Ovary (tissue), 9 donors: ENCODE measurements around the gene EGFLAM. TPM values are rescaled to one million over a fixed set of nuclear protein-coding genes. Genes with fewer than 3 reads are reported as not detected.
A peak's percentile ranks its signal among the peaks of the same experiment; 100 is the strongest.

Experiments
- DNase-seq, 5 donors: peaks; one replicate each; pipeline ENCODE4 v3.0.0-alpha.2; 2019 to 2020
- H3K27ac ChIP-seq, 2 donors: fragments of 200-600 bp; one replicate each; pipeline versions ENCODE4 v1.5.1 to v1.8.0; 2019 to 2022
- H3K27me3 ChIP-seq: fragments of 200-600 bp; one replicate; pipeline ENCODE4 v1.8.0; 2022
- H3K36me3 ChIP-seq: fragments of 200-600 bp; sonication (generic); one replicate; pipeline ENCODE4 v1.5.1; 2019
- H3K4me1 ChIP-seq: one replicate; pipeline ENCODE4 v1.8.1; 2013; ENCODE audit warnings: mild to moderate bottlenecking, moderate library complexity; ENCODE audit not compliant: insufficient read depth
- H3K4me3 ChIP-seq: fragments of 200-600 bp; sonication (generic); one replicate; pipeline ENCODE4 v1.5.1; 2017
- H3K9me3 ChIP-seq, 2 donors: fragments of 200-600 bp in 1 of 2; sonication (generic) in 1 of 2; one replicate each; pipeline versions ENCODE4 v1.5.1 to v1.8.1; 2013 to 2019; ENCODE audit warnings: mild to moderate bottlenecking in 1 of 2, moderate library complexity in 1 of 2
- CTCF ChIP-seq, 3 donors: fragments of 450-650 bp in 2 of 3; fragments of 200-600 bp in 1 of 3; IDR thresholded peaks; one replicate each; pipeline versions ENCODE4 v1.5.1 to v1.8.0; 2016 to 2022; ENCODE audit warnings: antibody characterized with exemption in 3 of 3, mild to moderate bottlenecking in 1 of 3
- EP300 ChIP-seq: sonication (generic); formaldehyde crosslinking; IDR thresholded peaks from one replicate; pipeline ENCODE4 v1.6.1; 2017; ENCODE audit warnings: antibody characterized with exemption
- POLR2A ChIP-seq: fragments of 450-650 bp; IDR thresholded peaks from one replicate; pipeline ENCODE4 v1.6.1; 2017; ENCODE audit warnings: antibody characterized with exemption, mild to moderate bottlenecking, moderate library complexity
- WGBS, 3 donors: extraction: QIAGEN DNeasy Blood & Tissue Kit in 1 of 3; methylation state at CpG; one replicate each; pipeline versions ENCODE4 v1.1.5 to v1.1.7; 2013 to 2017; 5-methylcytosine and 5-hydroxymethylcytosine counted together
- intact Hi-C, 4 donors: fragments of 100-400 bp; cut with DNase I; formaldehyde crosslinking; loops; one replicate each; pipeline versions ENCODE4 v1.11.0 to v1.15.1; 2022 to 2023
- polyA plus RNA-seq, 2 donors: library from polyadenylated mRNA; stranded (reverse); fragments of 200-250 nt in 1 of 2; fragments of 350-450 nt in 1 of 2; fragmentation: Illumina TruSeq in 1 of 2; extraction: RNeasy Lipid Tissue Mini Kit (QIAGEN cat#74804) in 1 of 2; gene quantifications; one replicate each; pipeline ENCODE4 v1.2.3, GENCODE V29; 2013 to 2014
- total RNA-seq, 7 donors: library from RNA; depleted of rRNA in 2 of 7; stranded (reverse); fragments of >200 nt in 2 of 7; fragmentation: NEBNext Ultra II Directional in 3 of 7; extraction: Animal tissue kit (Norgen Biotek cat#: 25700) in 3 of 7; gene quantifications; one replicate each; pipeline versions ENCODE4 v1.1.0 to v1.2.4, GENCODE V29; 2016 to 2023
- donor health status: DM: no; HTN: no; CAD: no; lungs with moderate emphysema.
- donor health status: DM: no; HTN: no; CAD: no.
- donor health status: Bipolar disorder and iron deficiency.
- donor health status: DM: yes; HTN: yes; CAD: no.
- donor health status: DM: no; HTN: no; CAD: no.
- donor health status: DM: yes; HTN: yes; CAD: no.

Gene EGFLAM
- total and polyA plus RNA-seq, 9 donors, result 6.1 to 37.8 (median 17.1) TPM

GRCh38 chr5:38458174-38458573 is 199.8 kb downstream of the EGFLAM start:
- no peak for DNase-seq
- WGBS, 3 donors, result 95 to 97% (median 96%) methylated on average over 8 of the region's 8 CpGs

GRCh38 chr5:38462976-38463633 is 204.7 kb downstream of the EGFLAM start:
- Histone ChIP-seq H3K4me1 (peaks cover 32% of the 10 kb centered on the region), H3K36me3 (no peaks in the 10 kb centered on the region), H3K9me3 (no peaks in the 10 kb centered on the region), H3K4me3 (no peak overlapping the region), H3K27me3 (no peaks in the 10 kb centered on the region), H3K27ac (peak overlapping the region; percentile 55 to 94)
- 39 to 46% (median 43%) methylated on average over 7 of the region's 7 CpGs for WGBS, 3 donors
- no peak for DNase-seq
- intact Hi-C loops, result loop anchor here in 1 of 4 donors (10.0 kb wide), 1 partner anchor 92 kb away; the partner anchor contains the start of gene LIFR
- TF ChIP-seq POLR2A (no peak), EP300 (no peak), CTCF (IDR thresholded peaks at IDR 0.05) (no peak)

More at GRCh38 chr5:38458174-38458573, 199.8 kb downstream of the EGFLAM start:
- TF ChIP-seq EP300 (no peak), CTCF (IDR thresholded peaks at IDR 0.05) (no peak), POLR2A (no peak)
- no peaks in the 10 kb centered on the region for H3K9me3 ChIP-seq
- H3K27ac ChIP-seq, result no peak overlapping the region
- intact Hi-C loops, result no loop called here
- H3K27me3 ChIP-seq, result no peaks in the 10 kb centered on the region
- no peaks in the 10 kb centered on the region for H3K4me1 ChIP-seq
- H3K36me3 ChIP-seq, result no peaks in the 10 kb centered on the region
- H3K4me3 ChIP-seq, result no peak overlapping the region

DNA sequence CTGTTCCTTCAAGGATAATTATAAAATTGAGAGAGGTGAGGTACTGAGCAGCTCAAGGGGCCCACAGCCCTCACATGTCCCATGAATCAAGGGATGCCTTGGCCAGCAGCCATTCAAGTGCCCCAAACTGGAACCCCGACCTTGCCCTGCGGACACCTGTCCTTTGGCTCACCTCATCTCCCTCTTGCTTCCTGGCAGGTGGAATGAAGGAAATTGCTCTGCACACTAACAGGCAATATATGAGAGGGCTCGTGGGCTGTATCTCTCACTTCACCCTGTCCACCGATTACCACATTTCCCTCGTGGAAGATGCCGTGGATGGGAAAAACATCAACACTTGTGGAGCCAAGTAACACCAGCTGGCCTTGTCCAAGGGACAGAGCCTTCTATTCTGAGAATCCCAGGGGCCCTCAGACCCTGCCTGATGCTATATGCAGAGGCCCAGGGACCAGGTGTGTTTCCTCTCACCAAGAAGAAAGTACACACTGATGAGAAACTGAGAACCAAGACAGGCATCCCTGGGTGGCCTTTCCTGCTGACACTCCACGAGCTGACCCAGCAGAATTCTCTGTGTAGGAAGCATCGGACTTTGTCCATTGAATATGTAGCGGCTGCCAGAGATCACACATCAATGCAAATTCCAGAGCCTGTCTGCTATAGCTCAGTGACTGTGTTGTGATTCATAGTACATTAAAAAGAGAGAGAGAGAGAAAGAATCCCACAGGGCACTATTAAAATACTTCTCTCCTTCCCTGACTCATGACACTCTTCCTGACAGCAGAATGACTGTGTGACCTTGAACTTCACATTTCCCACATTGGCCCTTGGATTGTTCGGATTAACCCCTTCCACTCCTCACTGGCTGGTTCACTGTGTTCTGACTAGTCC is 205.5 kb downstream of the EGFLAM start:
- intact Hi-C loops, result loop anchor here in 1 of 4 donors (10.0 kb wide), 1 partner anchor 91 kb away; the partner anchor contains the start of gene LIFR
- no peaks in the 10 kb centered on the region for H3K27me3 ChIP-seq
- peaks cover 39% of the 10 kb centered on the region for H3K4me1 ChIP-seq
- peak; percentile 43 to 61 (median 56) for DNase-seq
- H3K9me3 ChIP-seq, result no peaks in the 10 kb centered on the region
- H3K36me3 ChIP-seq, result no peaks in the 10 kb centered on the region
- 13 to 18% (median 16%) methylated on average over 10 of the region's 10 CpGs for WGBS, 3 donors
- H3K4me3 ChIP-seq, result no peak overlapping the region
- H3K27ac ChIP-seq, result peak overlapping the region; percentile 55 to 94
- TF ChIP-seq EP300 (peak; percentile 43), CTCF (IDR thresholded peaks at IDR 0.05) (no peak), POLR2A (no peak)

DNA sequence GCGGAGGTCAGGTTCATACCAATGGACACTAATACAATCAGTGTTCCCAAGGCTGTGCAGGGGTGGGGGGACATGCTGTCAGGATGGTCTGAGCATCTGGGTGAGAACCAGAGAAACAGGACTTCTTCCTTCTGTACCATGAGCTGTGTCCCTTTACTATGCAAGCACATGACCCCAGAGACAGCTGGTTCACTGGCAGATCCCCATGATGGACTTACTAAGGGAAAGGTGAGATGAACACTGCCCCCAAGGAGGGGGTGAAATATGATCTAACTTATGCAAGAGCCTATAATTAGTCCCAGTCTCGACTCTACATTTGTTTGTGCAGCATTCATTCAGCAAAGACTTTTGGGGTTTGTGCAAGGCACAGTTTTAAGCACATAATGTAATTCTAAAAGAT is 206.7 kb downstream of the EGFLAM start:
- Histone ChIP-seq H3K4me3 (no peak overlapping the region), H3K9me3 (no peaks in the 10 kb centered on the region), H3K36me3 (no peaks in the 10 kb centered on the region), H3K4me1 (peaks cover 46% of the 10 kb centered on the region), H3K27me3 (no peaks in the 10 kb centered on the region), H3K27ac (peak overlapping the region in 1 of 2 donors; percentile 94)
- WGBS, 3 donors, result 58 to 63% (median 59%) methylated on average over 2 of the region's 2 CpGs
- TF ChIP-seq POLR2A, result no peak
- no peak for TF ChIP-seq CTCF (IDR thresholded peaks at IDR 0.05)
- TF ChIP-seq EP300, result no peak
- intact Hi-C loops, result loop anchor here in 1 of 4 donors (10.0 kb wide), 1 partner anchor 90 kb away; the partner anchor contains the start of gene LIFR
- no peak for DNase-seq
